RKO (cell line): Measurements from ENCODE around the gene NCKAP5.
"Not testable (repeated sequence)": the region's sequence is repeated elsewhere in the genome, so short reads cannot be mapped to it uniquely, and the experiment has no call there.

Experiments used
- DNase-seq: peaks from one replicate; pipeline ENCODE4 v3.0.0-alpha.2; 2016; ENCODE audit warnings: low spot score

Gene NCKAP5

GRCh38 chr2:133497270-133497893 is 70.9 kb downstream of the NCKAP5 start:
- no peak for DNase-seq

GRCh38 chr2:133496501-133497269 is 71.6 kb downstream of the NCKAP5 start:
- DNase-seq = no peak

- DNase-seq = no peak
Observed at GRCh38 chr2:133495226-133495625, 73.0 kb downstream of the NCKAP5 start.

GRCh38 chr2:133492719-133493380 is 75.4 kb downstream of the NCKAP5 start:
- DNase-seq = no peak

- no peak for DNase-seq
Observed at GRCh38 chr2:133490411-133490980, 77.8 kb downstream of the NCKAP5 start.

GRCh38 chr2:133489641-133490410 is 78.4 kb downstream of the NCKAP5 start:
- DNase-seq = no peak

- no peak for DNase-seq
Observed at GRCh38 chr2:133489146-133489545, 79.1 kb downstream of the NCKAP5 start.

- no peak for DNase-seq
Observed at GRCh38 chr2:133486771-133487191, 81.5 kb downstream of the NCKAP5 start.

- no peak for DNase-seq
Observed at GRCh38 chr2:133485868-133486267, 82.4 kb downstream of the NCKAP5 start.

GRCh38 chr2:133484784-133485183 is 83.5 kb downstream of the NCKAP5 start:
- DNase-seq = no peak

- DNase-seq = no peak
Observed at GRCh38 chr2:133484106-133484505, 84.2 kb downstream of the NCKAP5 start.

- DNase-seq = no peak
Observed at GRCh38 chr2:133483181-133483580, 85.1 kb downstream of the NCKAP5 start.

GRCh38 chr2:133480707-133481429 is 87.4 kb downstream of the NCKAP5 start:
- no peak for DNase-seq

GRCh38 chr2:133477616-133477990 is 90.7 kb downstream of the NCKAP5 start:
- DNase-seq = peak; percentile 20

GRCh38 chr2:133476931-133477615 is 91.2 kb downstream of the NCKAP5 start:
- DNase-seq = no peak

- no peak for DNase-seq
Observed at GRCh38 chr2:133476286-133476685, 92.0 kb downstream of the NCKAP5 start.

- no peak for DNase-seq
Observed at GRCh38 chr2:133475610-133476009, 92.7 kb downstream of the NCKAP5 start.

GRCh38 chr2:133470446-133470845 is 97.8 kb downstream of the NCKAP5 start:
- DNase-seq = not testable (repeated sequence)

GRCh38 chr2:133462811-133463210 is 105.5 kb downstream of the NCKAP5 start:
- no peak for DNase-seq

- DNase-seq = no peak
Observed at GRCh38 chr2:133461484-133461883, 106.8 kb downstream of the NCKAP5 start.

GRCh38 chr2:133459590-133459989 is 108.7 kb downstream of the NCKAP5 start:
- DNase-seq = no peak
